ENCODE measurements around the gene DOK7. TPM values are rescaled to one million over a fixed set of nuclear protein-coding genes. Genes with fewer than 3 reads are reported as not detected.
"Not testable (repeated sequence)": the region's sequence is repeated elsewhere in the genome, so short reads cannot be mapped to it uniquely, and the experiment has no call there.

Gene DOK7
- total RNA-seq, 3 donors from 2014 or later (not counting 1 experiment from before 2014, with no cell fraction given) = 1.3 to 2.9 (median 1.6) TPM

GRCh38 chr4:3531879-3532750 is 69.0 kb downstream of the DOK7 start, which contains the start of gene LRPAP1:
Gene LRPAP1 (minus strand): TSS chr4:3532422. CDS start chr4:3532412, 10 bp downstream.
- peak; percentile 94 to 97 (median 94) for ATAC-seq
- Histone ChIP-seq H3K4me1 (ENCODE audit: control insufficient read depth, insufficient read depth, low read length) (peaks cover 41% of the 10 kb centered on the region), H3K9me3 (ENCODE audit: control insufficient read depth, insufficient read depth, low read length) (no peaks in the 10 kb centered on the region), H3K36me3 (ENCODE audit: control insufficient read depth, insufficient read depth, low read length) (peaks cover 7% of the 10 kb centered on the region), H3K27ac (ENCODE audit: low read length) (peak within 1 kb of the TSS; percentile 69), H3K27me3 (ENCODE audit: control insufficient read depth, insufficient read depth, low read length) (no peaks in the 10 kb centered on the region), H3K4me3 (ENCODE audit: low read length) (peak within 1 kb of the TSS; percentile 98)
- under 1% methylated on average over 80 of the region's 84 CpGs for whole genome bisulfite sequencing (ENCODE audit: insufficient coverage)
- Mint-ChIP-seq H3K27me3 (ENCODE audit: low read depth in 2 of 2) (peaks cover 5 to 11% of the 10 kb centered on the region in 2 donors), H3K4me3 (peak within 1 kb of the TSS; percentile 100), H3K27ac (peak within 1 kb of the TSS; percentile 84 to 97), H3K36me3 (peaks cover 7% of the 10 kb centered on the region), H3K9me3 (peaks cover 0 to 2% of the 10 kb centered on the region in 2 donors), H3K4me1 (peaks cover 22 to 46% of the 10 kb centered on the region in 2 donors)
- intact Hi-C loops (cut with micrococcal nuclease) = no loop called here
- peak; percentile 79 to 92 for DNase-seq
- no peak for TF ChIP-seq CTCF (IDR thresholded peaks at IDR 0.05)

GRCh38 chr4:3532751-3533422 is 69.8 kb downstream of the DOK7 start:
- 13% methylated on average over 42 of the region's 42 CpGs for WGBS (ENCODE audit: insufficient coverage)
- Mint-ChIP-seq H3K4me1 (peaks cover 22 to 39% of the 10 kb centered on the region in 2 donors), H3K9me3 (peaks cover 0 to 2% of the 10 kb centered on the region in 2 donors), H3K27ac (peak overlapping the region in 1 of 2 donors; percentile 97), H3K27me3 (ENCODE audit: low read depth in 2 of 2) (peaks cover 5 to 11% of the 10 kb centered on the region in 2 donors), H3K4me3 (peak overlapping the region; percentile 100), H3K36me3 (peaks cover 7% of the 10 kb centered on the region)
- intact Hi-C loops (cut with micrococcal nuclease) = no loop called here
- TF ChIP-seq CTCF (IDR thresholded peaks at IDR 0.05) = no peak
- ATAC-seq (no peak), DNase-seq (no peak)
- Histone ChIP-seq H3K27ac (ENCODE audit: low read length) (no peak overlapping the region), H3K36me3 (ENCODE audit: control insufficient read depth, insufficient read depth, low read length) (peaks cover 7% of the 10 kb centered on the region), H3K27me3 (ENCODE audit: control insufficient read depth, insufficient read depth, low read length) (no peaks in the 10 kb centered on the region), H3K9me3 (ENCODE audit: control insufficient read depth, insufficient read depth, low read length) (no peaks in the 10 kb centered on the region), H3K4me3 (ENCODE audit: low read length) (peak overlapping the region; percentile 98), H3K4me1 (ENCODE audit: control insufficient read depth, insufficient read depth, low read length) (peaks cover 37% of the 10 kb centered on the region)

GRCh38 chr4:3533423-3533820 is 70.3 kb downstream of the DOK7 start:
- Mint-ChIP-seq H3K4me3 (peak overlapping the region; percentile 62), H3K9me3 (peaks cover 0 to 2% of the 10 kb centered on the region in 2 donors), H3K4me1 (peaks cover 17 to 34% of the 10 kb centered on the region in 2 donors), H3K27me3 (ENCODE audit: low read depth in 2 of 2) (peaks cover 5 to 11% of the 10 kb centered on the region in 2 donors), H3K36me3 (peaks cover 7% of the 10 kb centered on the region), H3K27ac (no peak overlapping the region)
- Histone ChIP-seq H3K4me3 (ENCODE audit: low read length) (no peak overlapping the region), H3K36me3 (ENCODE audit: control insufficient read depth, insufficient read depth, low read length) (peaks cover 5% of the 10 kb centered on the region), H3K9me3 (ENCODE audit: control insufficient read depth, insufficient read depth, low read length) (no peaks in the 10 kb centered on the region), H3K27me3 (ENCODE audit: control insufficient read depth, insufficient read depth, low read length) (no peaks in the 10 kb centered on the region), H3K27ac (ENCODE audit: low read length) (no peak overlapping the region), H3K4me1 (ENCODE audit: control insufficient read depth, insufficient read depth, low read length) (peaks cover 37% of the 10 kb centered on the region)
- DNase-seq (no peak), ATAC-seq (no peak)
- WGBS (ENCODE audit: insufficient coverage) = 95% methylated on average over 7 of the region's 7 CpGs
- TF ChIP-seq CTCF (IDR thresholded peaks at IDR 0.05) = no peak
- intact Hi-C loops (cut with micrococcal nuclease) = no loop called here

- 89% methylated on average over 8 of the region's 10 CpGs for WGBS (ENCODE audit: insufficient coverage)
- H3K4me3 ChIP-seq (ENCODE audit: low read length); H3K27me3 ChIP-seq (ENCODE audit: control insufficient read depth, insufficient read depth, low read length); intact Hi-C loops (cut with micrococcal nuclease); H3K36me3 ChIP-seq (ENCODE audit: control insufficient read depth, insufficient read depth, low read length); H3K36me3 Mint-ChIP-seq; DNase-seq; H3K9me3 ChIP-seq (ENCODE audit: control insufficient read depth, insufficient read depth, low read length); H3K4me3 Mint-ChIP-seq; H3K27ac ChIP-seq (ENCODE audit: low read length); ATAC-seq; H3K27ac Mint-ChIP-seq; H3K9me3 Mint-ChIP-seq: not testable (repeated sequence)
- peaks cover 16 to 22% of the 10 kb centered on the region in 2 donors for H3K4me1 Mint-ChIP-seq
- H3K27me3 Mint-ChIP-seq (ENCODE audit: low read depth in 2 of 2) = peaks cover 5 to 11% of the 10 kb centered on the region in 2 donors
- H3K4me1 ChIP-seq (ENCODE audit: control insufficient read depth, insufficient read depth, low read length) = peaks cover 19% of the 10 kb centered on the region
Observed at GRCh38 chr4:3535812-3536211, 72.7 kb downstream of the DOK7 start.

- peaks cover 5 to 11% of the 10 kb centered on the region in 2 donors for H3K27me3 Mint-ChIP-seq (ENCODE audit: low read depth in 2 of 2)
- H3K36me3 ChIP-seq (ENCODE audit: control insufficient read depth, insufficient read depth, low read length); DNase-seq; H3K4me3 ChIP-seq (ENCODE audit: low read length); H3K36me3 Mint-ChIP-seq; H3K4me3 Mint-ChIP-seq; H3K4me1 ChIP-seq (ENCODE audit: control insufficient read depth, insufficient read depth, low read length); H3K27me3 ChIP-seq (ENCODE audit: control insufficient read depth, insufficient read depth, low read length); ATAC-seq; H3K9me3 ChIP-seq (ENCODE audit: control insufficient read depth, insufficient read depth, low read length); H3K9me3 Mint-ChIP-seq; H3K27ac ChIP-seq (ENCODE audit: low read length); H3K27ac Mint-ChIP-seq; H3K4me1 Mint-ChIP-seq; intact Hi-C loops (cut with micrococcal nuclease): not testable (repeated sequence)
- 97% methylated on average over 22 of the region's 23 CpGs for WGBS (ENCODE audit: insufficient coverage)
Observed at GRCh38 chr4:3538906-3539305, 75.8 kb downstream of the DOK7 start.

Measured in natural killer cell (primary cell).